ENCODE measurements around the gene FKBP5. TPM values are rescaled to one million over a fixed set of nuclear protein-coding genes. Genes with fewer than 3 reads are reported as not detected.

FKBP5 gene
- total RNA-seq, 1 donor from 2014 or later, result 16.5 TPM

DNA sequence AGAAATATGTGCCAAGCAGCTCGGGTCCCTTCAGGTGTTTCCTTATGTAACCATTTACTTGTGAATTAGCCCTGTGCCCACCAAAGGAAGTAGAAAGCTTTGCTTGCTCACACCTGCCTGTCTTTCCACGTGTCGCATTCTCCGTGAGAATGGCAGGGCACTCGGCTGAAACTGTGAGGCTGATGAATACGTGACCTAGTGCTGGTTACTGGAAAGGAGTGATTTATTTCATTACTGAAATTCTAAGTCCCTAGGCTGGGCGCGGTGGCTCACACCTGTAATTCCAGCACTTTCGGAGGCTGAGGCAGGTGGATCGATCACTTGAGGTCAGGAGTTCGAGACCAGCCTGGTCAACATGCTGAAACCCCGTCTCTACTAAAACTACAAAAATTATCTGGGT is 130.1 kb downstream of the FKBP5 start:
- DNase-seq (ENCODE audit: low read depth), result no peak
- TF ChIP-seq, protein P1, sequence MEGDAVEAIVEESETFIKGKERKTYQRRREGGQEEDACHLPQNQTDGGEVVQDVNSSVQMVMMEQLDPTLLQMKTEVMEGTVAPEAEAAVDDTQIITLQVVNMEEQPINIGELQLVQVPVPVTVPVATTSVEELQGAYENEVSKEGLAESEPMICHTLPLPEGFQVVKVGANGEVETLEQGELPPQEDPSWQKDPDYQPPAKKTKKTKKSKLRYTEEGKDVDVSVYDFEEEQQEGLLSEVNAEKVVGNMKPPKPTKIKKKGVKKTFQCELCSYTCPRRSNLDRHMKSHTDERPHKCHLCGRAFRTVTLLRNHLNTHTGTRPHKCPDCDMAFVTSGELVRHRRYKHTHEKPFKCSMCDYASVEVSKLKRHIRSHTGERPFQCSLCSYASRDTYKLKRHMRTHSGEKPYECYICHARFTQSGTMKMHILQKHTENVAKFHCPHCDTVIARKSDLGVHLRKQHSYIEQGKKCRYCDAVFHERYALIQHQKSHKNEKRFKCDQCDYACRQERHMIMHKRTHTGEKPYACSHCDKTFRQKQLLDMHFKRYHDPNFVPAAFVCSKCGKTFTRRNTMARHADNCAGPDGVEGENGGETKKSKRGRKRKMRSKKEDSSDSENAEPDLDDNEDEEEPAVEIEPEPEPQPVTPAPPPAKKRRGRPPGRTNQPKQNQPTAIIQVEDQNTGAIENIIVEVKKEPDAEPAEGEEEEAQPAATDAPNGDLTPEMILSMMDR (conservative IDR thresholded peaks at IDR 0.05; ENCODE audit: low read depth, low read length), result no peak
- H3K4me3 ChIP-seq (ENCODE audit: low read depth, low read length), result no peak overlapping the region

DNA sequence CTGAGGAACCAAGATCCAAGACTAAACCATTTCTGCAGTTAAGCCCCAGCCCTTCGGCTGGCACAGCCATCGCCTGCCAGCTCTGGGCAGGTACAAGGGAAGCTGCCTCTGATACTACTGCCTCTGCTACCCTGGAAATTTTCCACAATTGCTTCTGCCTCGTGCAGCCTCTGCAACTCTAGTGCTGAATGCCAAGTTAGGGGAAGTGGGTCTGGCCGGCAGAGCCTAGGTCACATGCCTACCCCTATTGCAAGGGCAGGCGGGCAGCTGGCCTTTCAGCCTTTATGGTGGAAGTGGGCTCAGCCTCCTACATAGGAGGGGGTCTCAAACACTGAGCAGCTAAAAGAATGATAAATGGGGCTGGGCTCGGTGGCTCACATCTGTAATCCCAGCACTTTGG is 131.5 kb downstream of the FKBP5 start:
- DNase-seq (ENCODE audit: low read depth), result no peak
- TF ChIP-seq, protein P1 (conservative IDR thresholded peaks at IDR 0.05; ENCODE audit: low read depth, low read length), result no peak

DNA sequence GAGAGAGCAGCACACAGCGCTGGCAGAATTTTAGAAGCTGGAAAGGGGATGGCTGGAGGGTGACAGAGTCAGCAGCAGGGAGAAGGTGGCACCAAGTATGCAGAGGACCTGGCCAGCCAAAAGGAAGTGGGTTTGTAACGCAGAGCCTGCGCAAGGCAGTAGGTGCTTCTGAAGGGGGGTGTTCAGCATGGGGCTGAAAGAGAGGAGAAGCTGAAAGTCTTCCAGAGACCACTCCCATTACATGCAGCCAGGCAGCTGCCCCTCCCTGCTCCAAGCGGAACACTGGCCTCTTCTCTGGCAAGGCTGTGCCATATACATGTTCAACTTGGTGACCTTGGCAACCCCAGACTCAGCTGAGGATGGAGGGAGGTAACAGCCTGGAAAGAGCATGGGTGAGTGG is 133.9 kb downstream of the FKBP5 start:
- TF ChIP-seq, protein P1 (conservative IDR thresholded peaks at IDR 0.05; ENCODE audit: low read depth, low read length), result no peak
- no peak for DNase-seq (ENCODE audit: low read depth)
- H3K4me3 ChIP-seq (ENCODE audit: low read depth, low read length), result no peak overlapping the region

More for the DNA sequence above, 131.5 kb downstream of the FKBP5 start:
- H3K4me3 ChIP-seq (ENCODE audit: low read depth, low read length), result no peak overlapping the region

DNA sequence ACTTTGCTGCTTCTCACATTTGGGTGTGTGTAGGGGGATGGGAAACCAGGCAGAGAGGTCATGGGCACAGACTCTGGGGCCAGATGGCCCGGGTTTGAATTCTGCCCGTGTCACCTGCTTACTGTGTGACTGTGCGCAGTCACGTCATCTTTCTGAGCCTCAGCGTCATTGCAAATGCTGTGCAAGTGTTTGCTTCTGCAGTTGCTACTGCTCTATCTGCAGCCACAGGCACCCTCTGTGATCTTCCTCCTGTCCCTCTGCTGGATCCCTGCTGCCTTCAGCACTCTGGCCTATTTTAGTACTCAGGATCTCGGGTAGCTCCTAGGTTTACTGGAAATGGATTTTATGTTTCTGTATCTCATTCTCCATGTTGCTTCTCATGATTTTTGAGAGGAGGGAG is 135.4 kb downstream of the FKBP5 start:
- TF ChIP-seq, protein P1 (conservative IDR thresholded peaks at IDR 0.05; ENCODE audit: low read depth, low read length), result no peak
- DNase-seq (ENCODE audit: low read depth), result no peak
- no peak overlapping the region for H3K4me3 ChIP-seq (ENCODE audit: low read depth, low read length)

DNA sequence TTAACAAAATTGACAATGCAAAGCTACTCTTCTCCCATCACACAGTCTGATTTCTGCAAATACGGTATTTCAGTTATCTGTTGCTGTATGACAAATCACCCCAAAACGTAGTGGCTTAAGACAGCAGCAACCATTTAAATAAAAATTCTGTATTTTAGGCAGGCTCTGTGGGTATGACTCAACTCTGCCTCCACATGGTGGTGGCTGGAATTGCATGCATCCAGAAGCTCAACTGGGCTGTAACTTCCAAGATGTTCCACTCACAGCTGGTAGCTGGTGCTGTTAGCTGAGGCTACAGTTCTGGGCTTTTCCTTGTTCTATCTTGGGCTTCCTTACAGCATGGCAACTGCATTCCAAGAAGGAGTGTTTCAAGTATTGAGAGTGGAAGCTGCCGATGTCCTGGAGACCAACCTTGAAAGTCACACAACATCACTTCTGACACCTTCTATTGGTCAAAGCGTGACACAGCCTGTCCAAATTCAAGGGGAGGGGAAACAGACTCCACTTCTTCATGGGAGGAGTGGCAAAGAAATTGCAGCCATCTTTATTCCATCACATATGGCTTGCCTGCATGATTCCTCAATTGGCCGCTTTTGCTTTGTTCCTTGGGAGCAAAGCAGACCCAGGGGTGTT is 136.3 kb downstream of the FKBP5 start:
- TF ChIP-seq, protein P1 (conservative IDR thresholded peaks at IDR 0.05; ENCODE audit: low read depth, low read length), result peak; percentile 87
- H3K4me3 ChIP-seq (ENCODE audit: low read depth, low read length), result no peak overlapping the region
- no peak for DNase-seq (ENCODE audit: low read depth)

DNA sequence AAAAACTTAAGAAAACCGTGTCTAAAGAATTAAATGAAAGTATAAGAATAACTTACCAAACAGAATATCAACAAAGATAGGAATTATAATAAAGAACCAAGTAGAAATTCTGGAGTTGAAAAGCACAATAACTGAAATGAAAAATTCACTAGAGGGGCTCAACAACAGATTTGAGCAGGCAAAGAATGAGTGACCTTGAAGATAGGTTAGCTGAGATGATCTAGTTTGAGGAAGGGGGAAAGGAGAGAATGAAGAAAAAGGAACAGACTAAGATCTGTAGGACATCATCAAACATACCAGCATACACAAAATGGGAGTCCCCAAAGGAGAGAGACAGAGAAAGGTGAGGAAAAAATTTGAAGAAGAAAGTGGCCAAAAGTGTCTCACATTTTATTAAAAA is 138.3 kb downstream of the FKBP5 start:
- no peak for DNase-seq (ENCODE audit: low read depth)
- TF ChIP-seq, protein P1 (conservative IDR thresholded peaks at IDR 0.05; ENCODE audit: low read depth, low read length), result no peak

DNA sequence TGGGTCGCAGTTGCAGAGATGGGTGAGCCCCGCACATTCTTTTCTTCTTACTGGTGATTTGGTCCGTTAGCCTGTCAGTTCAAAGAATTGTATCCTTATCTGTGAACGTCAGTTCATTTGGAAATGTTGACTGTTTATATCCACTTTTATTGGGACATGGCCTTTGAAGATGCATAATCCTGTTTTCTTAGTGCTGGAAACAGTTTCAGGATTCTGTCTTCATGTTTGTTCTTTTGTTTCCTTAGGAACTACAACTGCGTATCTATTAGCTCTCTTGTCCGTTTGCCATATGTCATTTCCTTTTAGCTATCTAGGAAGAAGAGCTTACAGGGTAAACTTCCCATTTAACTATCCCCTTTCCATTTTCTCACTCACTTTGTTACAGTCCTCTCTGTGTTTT is 141.0 kb downstream of the FKBP5 start:
- no peak overlapping the region for H3K4me3 ChIP-seq (ENCODE audit: low read depth, low read length)
- TF ChIP-seq, protein P1 (conservative IDR thresholded peaks at IDR 0.05; ENCODE audit: low read depth, low read length), result no peak
- DNase-seq (ENCODE audit: low read depth), result no peak

More for the DNA sequence above, 138.3 kb downstream of the FKBP5 start:
- no peak overlapping the region for H3K4me3 ChIP-seq (ENCODE audit: low read depth, low read length)
